ENCODE measurements around the gene AFAP1L1. TPM values are rescaled to one million over a fixed set of nuclear protein-coding genes. Genes with fewer than 3 reads are reported as not detected.

The AFAP1L1 gene
- total and polyA plus RNA-seq, 9 of the 15 experiments (the other 6 are each of a cell fraction or from before 2014, with no cell fraction given), result 0.01 to 0.12 (median 0.03) TPM; not detected in 4

- TF ChIP-seq NR2C2 (CRISPR knock-in tag; IDR thresholded peaks at IDR 0.05) (no peak), NR2C2 (tag; IDR thresholded peaks at IDR 0.05) (0 out of 2 replicates have a peak, but pooled peaks have one; percentile 4), RBM25 (IDR thresholded peaks at IDR 0.05; ENCODE audit: low read depth, low read length, severe bottlenecking) (peak; percentile 43), ZNF277 (CRISPR knock-in tag; IDR thresholded peaks at IDR 0.05; ENCODE audit: borderline replicate concordance) (no peak), USF1 (CRISPR knock-in tag; IDR thresholded peaks at IDR 0.05) (no peak)
These were observed 111.0 kb downstream of the AFAP1L1 start (continued) for GRCh38 chr5:149382517-149383220.

GRCh38 chr5:149383399-149383798 lies 111.7 kb downstream of the AFAP1L1 start:
- no peak for FAIRE-seq
- in situ Hi-C loops (cut with MboI), result no loop called here
- no peak overlapping the region for H3K27ac ChIP-seq (ENCODE audit: extremely low read depth, low read depth, low read length)

More at GRCh38 chr5:149383399-149383798, 111.7 kb downstream of the AFAP1L1 start:
- no TSS peak for BruUV-seq (replicated peaks)
- no peak for ATAC-seq
- DNase-seq (ENCODE audit: extremely low read depth in 1 of 4, low spot score in 3 of 4), result no peak
- Histone ChIP-seq H3K36me3 (ENCODE audit: control insufficient read depth, insufficient read depth, low read length) (no peaks in the 10 kb centered on the region), H3K4me2 (ENCODE audit: insufficient read depth, low read length) (no peak overlapping the region), H3K4me1 (replicated peaks in 1 of 2; ENCODE audit: control insufficient read depth in 2 of 2, insufficient read depth in 2 of 2, low read length in 2 of 2) (peaks cover 3 to 25% of the 10 kb centered on the region in 2 experiments; a peak in 3 of 5 replicates), H3K9ac (ENCODE audit: insufficient read depth in 1 of 2, low read depth in 2 of 2, low read length in 2 of 2) (peak overlapping the region in 1 of 2 experiments; percentile 19; a peak in 1 of 4 replicates), H3K4me3 (no peak overlapping the region), H3K79me2 (ENCODE audit: control insufficient read depth, insufficient read depth, low read length) (no peaks in the 10 kb centered on the region), H3K27me3 (ENCODE audit: control insufficient read depth in 2 of 2, insufficient read depth in 2 of 2, low read length in 2 of 2) (no peaks in the 10 kb centered on the region), H4K20me1 (replicated peaks; ENCODE audit: control insufficient read depth, insufficient read depth, low read length) (no peaks in the 10 kb centered on the region), H3K9me3 (replicated peaks; ENCODE audit: control insufficient read depth, insufficient read depth, low read depth, low read length) (no peaks in the 10 kb centered on the region), H2AFZ (ENCODE audit: low read depth, low read length) (no peak overlapping the region), H3K9me1 (ENCODE audit: control insufficient read depth, insufficient read depth, low read length) (no peaks in the 10 kb centered on the region)
- 72% methylated on average over 9 of the region's 9 CpGs for WGBS (ENCODE audit: insufficient coverage, low coverage, missing lambda C conversion rate)
- ChIA-PET POLR2A (no interaction called here), CTCF (ENCODE audit: low intra/inter-chr PET ratio) (interaction anchor here (2.5 kb wide), 1 partner anchor 51 kb away, joined by 15 read pairs; no protein-coding TSS in a partner anchor)
- TF ChIP-seq ZFX (CRISPR knock-in tag; IDR thresholded peaks at IDR 0.05) (0 out of 2 replicates have a peak, but pooled peaks have one; percentile 22), POLR3G (IDR thresholded peaks at IDR 0.05; ENCODE audit: extremely low read depth, insufficient read length, insufficient replicate concordance) (no peak)
- intact Hi-C loops (cut with micrococcal nuclease), result loop anchor here (5.0 kb wide), 1 partner anchor 234 kb away; no protein-coding TSS in a partner anchor

Measured in K562 (cell line).